ENCODE data around the gene MED14. TPM values are rescaled to one million over a fixed set of nuclear protein-coding genes. Genes with fewer than 3 reads are reported as not detected.

The MED14 gene
- total and polyA plus RNA-seq, 10 of the 15 experiments (the other 5 are each of a cell fraction or from before 2014, with no cell fraction given), result 8.8 to 99.4 (median 29.4) TPM

- SMC1A ChIA-PET (ENCODE audit: uncharacterized antibody, unreplicated experiment), result interaction anchor here (0.8 to 1.9 kb wide), 4 partner anchors 12 to 452 kb away, joined by 4 to 9 read pairs (median 6); no protein-coding TSS in a partner anchor
- peak; percentile 73 for ATAC-seq
Measured at GRCh38 chrX:40663078-40663740, 72.1 kb downstream of the MED14 start.

More at GRCh38 chrX:40663078-40663740, 72.1 kb downstream of the MED14 start:
- POLR2A ChIA-PET, result interaction anchor here (0.5 kb wide), 1 partner anchor 39 kb away, joined by 5 read pairs; no protein-coding TSS in a partner anchor
- peak; percentile 14; the same call in 1 of the 2 replicates for TF ChIP-seq RUNX3 (IDR thresholded peaks at IDR 0.05; ENCODE audit: low read length)
- no peak for TF ChIP-seq SMC3 (IDR thresholded peaks at IDR 0.05; ENCODE audit: borderline replicate concordance, low read length)
- TF ChIP-seq NFYA (IDR thresholded peaks at IDR 0.05; ENCODE audit: borderline replicate concordance, low read depth, low read length), result no peak
- no peak for TF ChIP-seq CBFB (IDR thresholded peaks at IDR 0.05; ENCODE audit: low read depth)
- TF ChIP-seq BCL3 (IDR thresholded peaks at IDR 0.05; ENCODE audit: borderline replicate concordance, insufficient read depth, low read depth, low read length, poor library complexity, severe bottlenecking), result no peak
- TF ChIP-seq BHLHE40 (IDR thresholded peaks at IDR 0.05; ENCODE audit: borderline replicate concordance in 1 of 2, low read depth in 2 of 2, low read length in 1 of 2), result peak in 1 of 2 experiments; percentile 36; a peak in 1 of 4 replicates
- no peak for TF ChIP-seq PKNOX1 (IDR thresholded peaks at IDR 0.05)
- no peak for TF ChIP-seq STAT1 (conservative IDR thresholded peaks at IDR 0.05)
- TF ChIP-seq MTA2 (IDR thresholded peaks at IDR 0.05; ENCODE audit: low read depth), result no peak
- TF ChIP-seq JUNB (IDR thresholded peaks at IDR 0.05), result no peak
- TF ChIP-seq NR2C2 (IDR thresholded peaks at IDR 0.05; ENCODE audit: borderline replicate concordance, control insufficient read depth, insufficient read length, low read depth), result no peak
- TF ChIP-seq RAD51 (IDR thresholded peaks at IDR 0.05), result peak; percentile 16; the same call in 1 of the 2 replicates
- no peak for TF ChIP-seq POLR2AphosphoS5 (IDR thresholded peaks at IDR 0.05; ENCODE audit: low read length)
- no peak for TF ChIP-seq HDGF (IDR thresholded peaks at IDR 0.05)
- TF ChIP-seq NFIC (IDR thresholded peaks at IDR 0.05; ENCODE audit: low read depth, low read length), result no peak
- Histone ChIP-seq H3K4me2 (ENCODE audit: control insufficient read depth, insufficient read depth) (no peak overlapping the region), H2AFZ (ENCODE audit: control insufficient read depth, low read depth, low read length) (no peak overlapping the region), H3K4me1 (ENCODE audit: control insufficient read depth, insufficient read depth, low read length) (no peaks in the 10 kb centered on the region; the same call in 1 of the 2 replicates), H3K27me3 (replicated peaks in 1 of 2; ENCODE audit: control insufficient read depth in 2 of 2, insufficient read depth in 2 of 2, low read length in 1 of 2) (no peaks in the 10 kb centered on the region), H3K27ac (ENCODE audit: control insufficient read depth, insufficient read depth) (no peak overlapping the region), H3K9me3 (replicated peaks; ENCODE audit: control insufficient read depth, insufficient read depth, low read length) (no peaks in the 10 kb centered on the region), H3K9ac (ENCODE audit: control insufficient read depth, insufficient read depth, low read length) (no peak overlapping the region), H4K20me1 (ENCODE audit: control insufficient read depth, insufficient read depth) (no peaks in the 10 kb centered on the region), H3K4me3 (no peak overlapping the region), H3K36me3 (ENCODE audit: control insufficient read depth in 2 of 2, insufficient read depth in 2 of 2, low read length in 1 of 2) (peaks cover 6 to 17% of the 10 kb centered on the region in 2 experiments), H3K79me2 (ENCODE audit: control insufficient read depth, insufficient read depth, low read length) (no peaks in the 10 kb centered on the region)
- FAIRE-seq, result no peak
- WGBS (ENCODE audit: insufficient coverage, insufficient replicate concordance, low lambda C conversion rate, missing lambda C conversion rate), result 96% methylated on average over 3 of the region's 3 CpGs
- no TSS peak for BruUV-seq (replicated peaks)
- intact Hi-C loops (cut with micrococcal nuclease; ENCODE audit: unreplicated experiment) (loop anchor here (5.0 kb wide), 1 partner anchor 74 kb away; the partner anchor contains the start of gene MED14), in situ Hi-C loops (cut with MboI) (no loop called here)
- CTCF ChIA-PET, result interaction anchor here (0.6 to 5.5 kb wide), 7 partner anchors 12 to 130 kb away, joined by 3 to 23 read pairs (median 5); no protein-coding TSS in a partner anchor
- RAD21 ChIA-PET (ENCODE audit: unreplicated experiment), result interaction anchor here (1.0 to 2.2 kb wide), 2 partner anchors 12 to 131 kb away, joined by 4 to 8 read pairs; no protein-coding TSS in a partner anchor
- DNase-seq (ENCODE audit: low read depth, low spot score), result no peak

All from GM12878 (cell line).